Esophagus squamous epithelium (tissue), 5 donors: Measurements from ENCODE around the gene TMEM150B. TPM values are rescaled to one million over a fixed set of nuclear protein-coding genes. Genes with fewer than 3 reads are reported as not detected.

Experiments
- DNase-seq: peaks from one replicate; lab custom pipeline; 2025; lab: John Stamatoyannopoulos, UW
- H3K27ac ChIP-seq, 4 donors: fragments of 200-600 bp; sonication (generic); one replicate each; pipeline ENCODE4 v1.5.1; 2016 to 2019; ENCODE audit warnings: mild to moderate bottlenecking in 1 of 4
- H3K27me3 ChIP-seq, 4 donors: fragments of 200-600 bp; sonication (generic); 1 replicate in 3 of 4; 2 replicates in 1 of 4; pipeline versions ENCODE4 v1.5.1 to v1.6.0; 2017 to 2021; ENCODE audit warnings: antibody characterized with exemption in 1 of 4
- H3K36me3 ChIP-seq, 3 donors: fragments of 200-600 bp; sonication (generic); one replicate each; pipeline ENCODE4 v1.5.1; 2016 to 2019
- H3K4me1 ChIP-seq, 3 donors: fragments of 200-600 bp; sonication (generic); one replicate each; pipeline ENCODE4 v1.5.1; 2017 to 2019
- H3K4me3 ChIP-seq, 4 donors: fragments of 200-600 bp; sonication (generic); 1 replicate in 3 of 4; 2 replicates in 1 of 4; pipeline ENCODE4 v1.5.1; 2016 to 2019; ENCODE audit warnings: mild to moderate bottlenecking in 2 of 4, moderate library complexity in 1 of 4
- H3K9me3 ChIP-seq, 3 donors: fragments of 200-600 bp; sonication (generic); one replicate each; pipeline ENCODE4 v1.5.1; 2016 to 2019
- POLR2A ChIP-seq, 4 donors: fragments of 450-650 bp; IDR thresholded peaks; one replicate each; pipeline ENCODE4 v1.6.1; 2017; ENCODE audit warnings: antibody characterized with exemption in 4 of 4, mild to moderate bottlenecking in 4 of 4, moderate library complexity in 3 of 4
- WGBS, 2 donors: methylation state at CpG; one replicate each; pipeline ENCODE4 v1.1.5; 2018; 5-methylcytosine and 5-hydroxymethylcytosine counted together
- intact Hi-C: fragments of 100-400 bp; cut with DNase I; formaldehyde crosslinking; loops from one replicate; pipeline ENCODE4 v1.15.0; 2022
- total RNA-seq, 4 donors: library from RNA; depleted of rRNA; stranded (reverse); fragments of >200 nt; gene quantifications; one replicate each; pipeline ENCODE4 v1.1.0, GENCODE V29; 2016
- TF ChIP-seq, protein P1 (sequence below), 6 experiments: fragments of 450-650 bp in 4 of 6; fragments of 200-600 bp in 2 of 6; sonication (generic) in 2 of 6; IDR thresholded peaks; one replicate each; pipeline ENCODE4 v1.5.1; 2016 to 2019; ENCODE audit warnings: antibody characterized with exemption in 6 of 6, mild to moderate bottlenecking in 4 of 6, moderate library complexity in 4 of 6
- donor health status: DM: yes; HTN: yes; CAD: no.

The TMEM150B gene
- total RNA-seq, 4 donors from 2014 or later, result 1.7 TPM; not detected in 3

DNA sequence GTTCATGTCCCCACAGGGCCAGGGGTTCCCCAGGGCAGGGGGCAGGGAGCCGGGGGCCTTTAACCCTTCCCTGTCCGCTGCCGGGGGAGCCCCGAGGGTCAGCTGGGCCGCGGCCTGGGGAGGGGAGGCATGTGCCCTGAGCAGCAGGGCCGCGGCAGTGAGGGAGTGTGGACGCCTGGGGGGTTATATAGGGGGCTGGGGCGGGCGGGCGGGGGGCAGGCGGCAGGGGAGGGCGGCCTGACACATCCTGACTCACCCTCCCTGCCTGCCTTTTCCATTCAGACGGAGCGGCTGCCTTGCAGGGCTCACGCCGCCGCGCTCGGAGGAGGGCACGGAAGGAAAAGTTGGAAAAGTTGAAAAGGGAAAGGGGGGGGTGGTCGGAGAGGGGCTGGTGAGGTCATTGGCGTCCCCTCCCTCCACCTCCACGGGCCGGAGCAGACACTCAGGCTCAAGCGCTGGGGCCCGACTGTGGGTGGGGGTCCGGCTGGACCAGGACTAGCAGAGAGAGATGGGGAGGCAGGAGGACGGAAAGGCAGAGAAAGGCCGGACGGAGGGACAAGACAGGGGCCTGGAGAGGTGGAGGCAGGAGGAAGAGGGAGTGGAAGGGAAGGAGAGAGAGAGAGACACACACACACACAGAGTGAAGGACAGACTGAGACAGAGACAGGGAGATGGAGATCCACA is 45.3 kb upstream of the TMEM150B start, which contains the start of gene IL11:
TSS of gene IL11 (minus strand) at position 159 of the 684 bp plus-strand sequence. CDS start at position 6, 153 bp downstream.
- intact Hi-C loops, result loop anchor here (10.0 kb wide), 1 partner anchor 66 kb away; no protein-coding TSS in a partner anchor
- Histone ChIP-seq H3K9me3 (no peaks in the 10 kb centered on the region), H3K27me3 (peaks cover 17 to 98% (median 40%) of the 10 kb centered on the region in 4 donors), H3K4me3 (peak within 1 kb of the TSS in 3 of 4 donors; percentile 12 to 58 (median 39)), H3K4me1 (peaks cover 17 to 38% (median 20%) of the 10 kb centered on the region in 3 donors), H3K36me3 (no peaks in the 10 kb centered on the region), H3K27ac (no peak within 1 kb of the TSS)
- 13 to 15% methylated on average over 10 to 15 of the region's 32 CpGs for WGBS, 2 donors
- DNase-seq, result no peak
- TF ChIP-seq POLR2A (IDR thresholded peaks at IDR 0.05), result no peak
- TF ChIP-seq, protein P1, sequence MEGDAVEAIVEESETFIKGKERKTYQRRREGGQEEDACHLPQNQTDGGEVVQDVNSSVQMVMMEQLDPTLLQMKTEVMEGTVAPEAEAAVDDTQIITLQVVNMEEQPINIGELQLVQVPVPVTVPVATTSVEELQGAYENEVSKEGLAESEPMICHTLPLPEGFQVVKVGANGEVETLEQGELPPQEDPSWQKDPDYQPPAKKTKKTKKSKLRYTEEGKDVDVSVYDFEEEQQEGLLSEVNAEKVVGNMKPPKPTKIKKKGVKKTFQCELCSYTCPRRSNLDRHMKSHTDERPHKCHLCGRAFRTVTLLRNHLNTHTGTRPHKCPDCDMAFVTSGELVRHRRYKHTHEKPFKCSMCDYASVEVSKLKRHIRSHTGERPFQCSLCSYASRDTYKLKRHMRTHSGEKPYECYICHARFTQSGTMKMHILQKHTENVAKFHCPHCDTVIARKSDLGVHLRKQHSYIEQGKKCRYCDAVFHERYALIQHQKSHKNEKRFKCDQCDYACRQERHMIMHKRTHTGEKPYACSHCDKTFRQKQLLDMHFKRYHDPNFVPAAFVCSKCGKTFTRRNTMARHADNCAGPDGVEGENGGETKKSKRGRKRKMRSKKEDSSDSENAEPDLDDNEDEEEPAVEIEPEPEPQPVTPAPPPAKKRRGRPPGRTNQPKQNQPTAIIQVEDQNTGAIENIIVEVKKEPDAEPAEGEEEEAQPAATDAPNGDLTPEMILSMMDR (IDR thresholded peaks at IDR 0.05), result no peak

DNA sequence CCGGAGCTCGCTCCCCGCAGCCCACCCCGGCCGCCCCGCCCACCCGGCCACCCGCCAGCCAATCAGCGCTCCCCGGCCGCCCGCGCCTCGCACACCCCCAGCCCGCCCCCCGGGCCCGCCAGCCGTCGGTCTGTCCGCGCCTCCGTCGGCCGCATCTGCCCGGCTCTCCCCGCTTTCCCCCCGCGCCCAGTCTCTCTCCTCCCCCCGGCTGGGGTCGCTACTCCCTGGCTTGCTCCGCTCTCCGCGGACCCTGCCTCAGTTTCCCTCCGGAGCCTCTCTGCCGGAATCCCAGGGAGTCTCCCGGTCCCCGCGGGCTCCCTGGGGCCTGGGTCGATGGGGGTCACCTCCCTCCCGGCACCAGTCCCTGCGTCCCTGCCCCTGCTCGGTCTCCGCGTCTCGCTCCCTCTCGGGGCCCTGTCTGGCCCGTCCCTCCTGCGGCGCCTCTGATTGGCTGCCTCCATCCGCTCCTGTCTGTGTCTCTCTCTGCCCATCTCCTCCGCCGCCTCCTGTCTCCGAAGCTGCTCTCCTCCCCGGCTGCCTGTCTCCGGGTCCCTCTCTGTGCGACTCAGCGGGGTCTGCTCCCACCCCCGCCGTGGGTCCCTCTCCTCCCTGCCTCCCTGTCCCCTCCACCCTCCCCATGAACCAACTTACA is 44.6 kb upstream of the TMEM150B start:
- intact Hi-C loops, result loop anchor here (10.0 kb wide), 1 partner anchor 65 kb away; no protein-coding TSS in a partner anchor
- no peak overlapping the region for H3K27ac ChIP-seq
- H3K9me3 ChIP-seq, result no peaks in the 10 kb centered on the region
- DNase-seq, result no peak
- no peaks in the 10 kb centered on the region for H3K36me3 ChIP-seq
- WGBS, 2 donors, result 2 to 3% methylated on average over 20 to 23 of the region's 59 CpGs
- TF ChIP-seq, protein P1 (IDR thresholded peaks at IDR 0.05), result no peak
- TF ChIP-seq POLR2A (IDR thresholded peaks at IDR 0.05), result no peak
- H3K4me1 ChIP-seq, result peaks cover 17 to 38% (median 20%) of the 10 kb centered on the region in 3 donors
- peak overlapping the region in 3 of 4 donors; percentile 12 to 58 (median 39) for H3K4me3 ChIP-seq
- H3K27me3 ChIP-seq, result peaks cover 17 to 98% (median 40%) of the 10 kb centered on the region in 4 donors

DNA sequence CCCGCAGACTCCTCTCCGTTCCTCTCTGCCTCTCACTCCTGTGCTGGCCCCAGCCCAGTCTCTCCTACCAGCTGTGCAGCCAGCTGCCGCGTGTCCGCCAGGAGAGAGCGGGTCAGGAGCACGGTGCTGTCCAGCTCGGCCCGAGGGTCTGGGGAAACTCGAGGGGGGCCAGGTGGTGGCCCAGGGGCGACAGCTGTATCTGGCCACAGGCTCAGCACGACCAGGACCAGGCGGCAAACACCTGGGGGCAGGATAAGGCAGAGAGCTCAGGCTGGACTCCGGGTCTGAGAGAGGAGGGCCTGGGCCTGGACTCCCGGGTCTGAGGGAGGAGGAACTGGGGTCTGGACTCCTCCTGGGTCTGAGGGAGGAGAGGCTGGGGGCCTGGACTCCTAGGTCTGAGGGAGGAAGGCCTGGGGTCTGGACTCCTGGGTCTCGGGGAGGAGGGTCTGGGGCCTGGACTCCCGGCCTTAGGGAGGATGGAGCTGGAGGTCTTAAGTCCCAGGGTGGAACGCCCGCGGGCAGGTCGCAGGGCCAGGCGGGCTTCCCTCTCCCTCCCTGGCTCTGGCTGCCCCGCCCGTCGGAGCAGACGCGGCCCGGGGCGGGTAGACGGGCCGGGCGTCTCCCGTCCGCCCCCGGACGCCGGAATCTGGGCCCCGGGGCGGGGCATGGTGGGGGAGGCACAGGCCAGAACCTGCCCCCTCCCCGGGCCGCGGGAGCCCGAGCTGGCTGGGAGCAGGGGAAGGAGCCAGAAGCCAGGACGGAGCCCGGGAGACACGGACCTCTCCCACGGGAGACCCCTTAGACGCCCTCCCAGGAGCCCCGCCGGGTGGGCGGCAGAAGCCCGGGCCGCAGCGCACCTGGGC is 43.8 kb upstream of the TMEM150B start:
- H3K27ac ChIP-seq, result no peak overlapping the region
- peak overlapping the region in 2 of 4 donors; percentile 39 to 58 for H3K4me3 ChIP-seq
- DNase-seq, result no peak
- 8 to 13% methylated on average over 2 to 6 of the region's 54 CpGs for WGBS, 2 donors
- intact Hi-C loops, result no loop called here
- no peak for TF ChIP-seq POLR2A (IDR thresholded peaks at IDR 0.05)
- TF ChIP-seq, protein P1 (IDR thresholded peaks at IDR 0.05), result no peak
- no peaks in the 10 kb centered on the region for H3K9me3 ChIP-seq
- peaks cover 17 to 92% (median 34%) of the 10 kb centered on the region in 4 donors for H3K27me3 ChIP-seq
- H3K36me3 ChIP-seq, result no peaks in the 10 kb centered on the region
- peaks cover 14 to 31% (median 20%) of the 10 kb centered on the region in 3 donors for H3K4me1 ChIP-seq

DNA sequence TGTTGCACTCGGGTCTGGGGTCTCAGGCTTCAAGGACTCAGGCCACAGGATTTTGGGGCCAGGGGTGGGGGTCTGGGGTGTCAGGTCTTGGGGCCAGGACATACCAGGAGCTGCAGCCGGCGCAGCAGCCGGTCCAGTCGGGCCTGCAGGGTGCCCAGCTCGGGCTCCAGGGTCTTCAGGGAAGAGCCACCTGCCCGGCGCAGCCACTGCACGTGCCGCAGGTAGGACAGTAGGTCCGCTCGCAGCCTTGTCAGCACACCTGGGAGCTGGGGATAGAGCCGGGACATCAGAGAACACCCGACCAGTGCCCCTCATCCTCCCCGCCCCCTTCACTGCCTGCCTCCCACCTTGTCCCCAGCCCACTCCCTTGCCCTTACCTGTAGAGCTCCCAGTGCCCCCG is 43.0 kb upstream of the TMEM150B start:
- TF ChIP-seq, protein P1 (IDR thresholded peaks at IDR 0.05), result no peak
- no peak for TF ChIP-seq POLR2A (IDR thresholded peaks at IDR 0.05)
- WGBS, 2 donors, result no CpG with 5 or more reads among the region's 16 CpGs
- Histone ChIP-seq H3K4me1 (peaks cover 14 to 25% (median 20%) of the 10 kb centered on the region in 3 donors), H3K27me3 (peaks cover 17 to 91% (median 29%) of the 10 kb centered on the region in 4 donors), H3K9me3 (no peaks in the 10 kb centered on the region), H3K4me3 (no peak overlapping the region), H3K36me3 (no peaks in the 10 kb centered on the region), H3K27ac (no peak overlapping the region)
- intact Hi-C loops, result no loop called here
- no peak for DNase-seq
